ENCODE measurements around the gene SPRR1B. TPM values are rescaled to one million over a fixed set of nuclear protein-coding genes. Genes with fewer than 3 reads are reported as not detected.
"Not testable (repeated sequence)": the region's sequence is repeated elsewhere in the genome, so short reads cannot be mapped to it uniquely, and the experiment has no call there.

Gene SPRR1B
- total and polyA plus RNA-seq, 7 donors = 0.23 TPM; not detected in 6

- WGBS, 3 donors = 70 to 79% (median 73%) methylated on average over 6 of the region's 6 CpGs
- H3K36me3 ChIP-seq (ENCODE audit: insufficient read depth in 1 of 2, low read depth in 1 of 2) = no peaks in the 10 kb centered on the region
- H3K4me1 ChIP-seq = no peaks in the 10 kb centered on the region
- no peaks in the 10 kb centered on the region for H3K9me3 ChIP-seq
- no peak for TF ChIP-seq CTCF (IDR thresholded peaks at IDR 0.05)
- intact Hi-C loops (cut with DNase I) = no loop called here
- H3K27ac ChIP-seq = no peak overlapping the region
- H3K4me3 ChIP-seq = no peak overlapping the region
- DNase-seq (no peak), ATAC-seq (no peak)
- H3K27me3 ChIP-seq (ENCODE audit: insufficient read depth in 3 of 3, low read length in 2 of 3) = no peaks in the 10 kb centered on the region
Measured at GRCh38 chr1:152999818-153000217, 31.2 kb upstream of the SPRR1B start.

GRCh38 chr1:153000294-153000693 lies 30.7 kb upstream of the SPRR1B start:
- intact Hi-C loops (cut with DNase I) = no loop called here
- H3K4me1 ChIP-seq = no peaks in the 10 kb centered on the region
- no peak for ATAC-seq
- H3K36me3 ChIP-seq (ENCODE audit: insufficient read depth in 1 of 2, low read depth in 1 of 2) = no peaks in the 10 kb centered on the region
- no peak for DNase-seq
- no peaks in the 10 kb centered on the region for H3K27me3 ChIP-seq (ENCODE audit: insufficient read depth in 3 of 3, low read length in 2 of 3)
- no peak overlapping the region for H3K4me3 ChIP-seq
- no peak overlapping the region for H3K27ac ChIP-seq
- WGBS, 3 donors = 83 to 90% (median 88%) methylated on average over 1 of the region's 1 CpG
- no peak for TF ChIP-seq CTCF (IDR thresholded peaks at IDR 0.05)
- no peaks in the 10 kb centered on the region for H3K9me3 ChIP-seq

GRCh38 chr1:153001382-153001781 lies 29.6 kb upstream of the SPRR1B start, which contains the start of gene SPRR3:
Gene SPRR3 (plus strand): TSS chr1:153001749. CDS start chr1:153003021, 1,272 bp downstream.
- intact Hi-C loops (cut with DNase I) = no loop called here
- H3K9me3 ChIP-seq = no peaks in the 10 kb centered on the region
- no peak within 1 kb of the TSS for H3K4me3 ChIP-seq
- DNase-seq (no peak), ATAC-seq (no peak)
- 48 to 69% (median 60%) methylated on average over 2 of the region's 2 CpGs for WGBS, 3 donors
- no peaks in the 10 kb centered on the region for H3K4me1 ChIP-seq
- H3K27me3 ChIP-seq (ENCODE audit: insufficient read depth in 3 of 3, low read length in 2 of 3) = no peaks in the 10 kb centered on the region
- no peak within 1 kb of the TSS for H3K27ac ChIP-seq
- H3K36me3 ChIP-seq (ENCODE audit: insufficient read depth in 1 of 2, low read depth in 1 of 2) = no peaks in the 10 kb centered on the region
- no peak for TF ChIP-seq CTCF (IDR thresholded peaks at IDR 0.05)

- H3K4me3 ChIP-seq; H3K4me1 ChIP-seq; H3K36me3 ChIP-seq (ENCODE audit: insufficient read depth in 1 of 2, low read depth in 1 of 2); H3K27ac ChIP-seq; ATAC-seq; intact Hi-C loops (cut with DNase I); H3K27me3 ChIP-seq (ENCODE audit: insufficient read depth in 3 of 3, low read length in 2 of 3); DNase-seq; H3K9me3 ChIP-seq: not testable (repeated sequence)
- 75 to 78% (median 77%) methylated on average over 8 of the region's 8 CpGs for WGBS, 3 donors
Measured at GRCh38 chr1:153011235-153011758, 19.7 kb upstream of the SPRR1B start.

- H3K4me3 ChIP-seq; H3K9me3 ChIP-seq; intact Hi-C loops (cut with DNase I); ATAC-seq; DNase-seq; H3K27me3 ChIP-seq (ENCODE audit: insufficient read depth in 3 of 3, low read length in 2 of 3); H3K4me1 ChIP-seq; H3K27ac ChIP-seq; H3K36me3 ChIP-seq (ENCODE audit: insufficient read depth in 1 of 2, low read depth in 1 of 2): not testable (repeated sequence)
- 11 to 19% (median 14%) methylated on average over 2 of the region's 2 CpGs for WGBS, 3 donors
Measured at GRCh38 chr1:153021829-153022228, 9.2 kb upstream of the SPRR1B start.

- H3K4me3 ChIP-seq; H3K36me3 ChIP-seq (ENCODE audit: insufficient read depth in 1 of 2, low read depth in 1 of 2); H3K9me3 ChIP-seq; intact Hi-C loops (cut with DNase I); ATAC-seq; DNase-seq; H3K4me1 ChIP-seq; H3K27ac ChIP-seq; H3K27me3 ChIP-seq (ENCODE audit: insufficient read depth in 3 of 3, low read length in 2 of 3): not testable (repeated sequence)
- WGBS, 3 donors = 9 to 30% (median 11%) methylated on average over 9 of the region's 9 CpGs
Measured at GRCh38 chr1:153022340-153022739, 8.7 kb upstream of the SPRR1B start.

Data from psoas muscle (tissue), 8 donors.